ENCODE data around the gene RAB7B.

GRCh38 chr1:205949753-205950152 lies 53.4 kb downstream of the RAB7B start:
- TF ChIP-seq CEBPZ (IDR thresholded peaks at IDR 0.05; ENCODE audit: low read length) (no peak), KLF16 (CRISPR knock-in tag; IDR thresholded peaks at IDR 0.05) (no peak), ZFP1 (CRISPR knock-in tag; IDR thresholded peaks at IDR 0.05) (no peak), ZNF263 (CRISPR knock-in tag; IDR thresholded peaks at IDR 0.05) (no peak), ZMAT3 (CRISPR knock-in tag; conservative IDR thresholded peaks at IDR 0.05) (no peak), PHF8 (CRISPR knock-in tag; IDR thresholded peaks at IDR 0.05) (no peak), ZNF747 (CRISPR knock-in tag; IDR thresholded peaks at IDR 0.05; ENCODE audit: borderline replicate concordance) (no peak)
- TF ChIP-seq, protein P1, sequence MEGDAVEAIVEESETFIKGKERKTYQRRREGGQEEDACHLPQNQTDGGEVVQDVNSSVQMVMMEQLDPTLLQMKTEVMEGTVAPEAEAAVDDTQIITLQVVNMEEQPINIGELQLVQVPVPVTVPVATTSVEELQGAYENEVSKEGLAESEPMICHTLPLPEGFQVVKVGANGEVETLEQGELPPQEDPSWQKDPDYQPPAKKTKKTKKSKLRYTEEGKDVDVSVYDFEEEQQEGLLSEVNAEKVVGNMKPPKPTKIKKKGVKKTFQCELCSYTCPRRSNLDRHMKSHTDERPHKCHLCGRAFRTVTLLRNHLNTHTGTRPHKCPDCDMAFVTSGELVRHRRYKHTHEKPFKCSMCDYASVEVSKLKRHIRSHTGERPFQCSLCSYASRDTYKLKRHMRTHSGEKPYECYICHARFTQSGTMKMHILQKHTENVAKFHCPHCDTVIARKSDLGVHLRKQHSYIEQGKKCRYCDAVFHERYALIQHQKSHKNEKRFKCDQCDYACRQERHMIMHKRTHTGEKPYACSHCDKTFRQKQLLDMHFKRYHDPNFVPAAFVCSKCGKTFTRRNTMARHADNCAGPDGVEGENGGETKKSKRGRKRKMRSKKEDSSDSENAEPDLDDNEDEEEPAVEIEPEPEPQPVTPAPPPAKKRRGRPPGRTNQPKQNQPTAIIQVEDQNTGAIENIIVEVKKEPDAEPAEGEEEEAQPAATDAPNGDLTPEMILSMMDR (CRISPR knock-in tag; IDR thresholded peaks at IDR 0.05) = no peak
- TF ChIP-seq, protein P2, sequence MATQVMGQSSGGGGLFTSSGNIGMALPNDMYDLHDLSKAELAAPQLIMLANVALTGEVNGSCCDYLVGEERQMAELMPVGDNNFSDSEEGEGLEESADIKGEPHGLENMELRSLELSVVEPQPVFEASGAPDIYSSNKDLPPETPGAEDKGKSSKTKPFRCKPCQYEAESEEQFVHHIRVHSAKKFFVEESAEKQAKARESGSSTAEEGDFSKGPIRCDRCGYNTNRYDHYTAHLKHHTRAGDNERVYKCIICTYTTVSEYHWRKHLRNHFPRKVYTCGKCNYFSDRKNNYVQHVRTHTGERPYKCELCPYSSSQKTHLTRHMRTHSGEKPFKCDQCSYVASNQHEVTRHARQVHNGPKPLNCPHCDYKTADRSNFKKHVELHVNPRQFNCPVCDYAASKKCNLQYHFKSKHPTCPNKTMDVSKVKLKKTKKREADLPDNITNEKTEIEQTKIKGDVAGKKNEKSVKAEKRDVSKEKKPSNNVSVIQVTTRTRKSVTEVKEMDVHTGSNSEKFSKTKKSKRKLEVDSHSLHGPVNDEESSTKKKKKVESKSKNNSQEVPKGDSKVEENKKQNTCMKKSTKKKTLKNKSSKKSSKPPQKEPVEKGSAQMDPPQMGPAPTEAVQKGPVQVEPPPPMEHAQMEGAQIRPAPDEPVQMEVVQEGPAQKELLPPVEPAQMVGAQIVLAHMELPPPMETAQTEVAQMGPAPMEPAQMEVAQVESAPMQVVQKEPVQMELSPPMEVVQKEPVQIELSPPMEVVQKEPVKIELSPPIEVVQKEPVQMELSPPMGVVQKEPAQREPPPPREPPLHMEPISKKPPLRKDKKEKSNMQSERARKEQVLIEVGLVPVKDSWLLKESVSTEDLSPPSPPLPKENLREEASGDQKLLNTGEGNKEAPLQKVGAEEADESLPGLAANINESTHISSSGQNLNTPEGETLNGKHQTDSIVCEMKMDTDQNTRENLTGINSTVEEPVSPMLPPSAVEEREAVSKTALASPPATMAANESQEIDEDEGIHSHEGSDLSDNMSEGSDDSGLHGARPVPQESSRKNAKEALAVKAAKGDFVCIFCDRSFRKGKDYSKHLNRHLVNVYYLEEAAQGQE (IDR thresholded peaks at IDR 0.05; ENCODE audit: borderline replicate concordance in 1 of 2, low read depth in 1 of 2, low read length in 2 of 2) = no peak
- TF ChIP-seq, protein P3, sequence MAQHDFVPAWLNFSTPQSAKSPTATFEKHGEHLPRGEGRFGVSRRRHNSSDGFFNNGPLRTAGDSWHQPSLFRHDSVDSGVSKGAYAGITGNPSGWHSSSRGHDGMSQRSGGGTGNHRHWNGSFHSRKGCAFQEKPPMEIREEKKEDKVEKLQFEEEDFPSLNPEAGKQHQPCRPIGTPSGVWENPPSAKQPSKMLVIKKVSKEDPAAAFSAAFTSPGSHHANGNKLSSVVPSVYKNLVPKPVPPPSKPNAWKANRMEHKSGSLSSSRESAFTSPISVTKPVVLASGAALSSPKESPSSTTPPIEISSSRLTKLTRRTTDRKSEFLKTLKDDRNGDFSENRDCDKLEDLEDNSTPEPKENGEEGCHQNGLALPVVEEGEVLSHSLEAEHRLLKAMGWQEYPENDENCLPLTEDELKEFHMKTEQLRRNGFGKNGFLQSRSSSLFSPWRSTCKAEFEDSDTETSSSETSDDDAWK (CRISPR knock-in tag; IDR thresholded peaks at IDR 0.05) = no peak
